Measurements from ENCODE around the gene FOXN4.

FOXN4 gene

DNA sequence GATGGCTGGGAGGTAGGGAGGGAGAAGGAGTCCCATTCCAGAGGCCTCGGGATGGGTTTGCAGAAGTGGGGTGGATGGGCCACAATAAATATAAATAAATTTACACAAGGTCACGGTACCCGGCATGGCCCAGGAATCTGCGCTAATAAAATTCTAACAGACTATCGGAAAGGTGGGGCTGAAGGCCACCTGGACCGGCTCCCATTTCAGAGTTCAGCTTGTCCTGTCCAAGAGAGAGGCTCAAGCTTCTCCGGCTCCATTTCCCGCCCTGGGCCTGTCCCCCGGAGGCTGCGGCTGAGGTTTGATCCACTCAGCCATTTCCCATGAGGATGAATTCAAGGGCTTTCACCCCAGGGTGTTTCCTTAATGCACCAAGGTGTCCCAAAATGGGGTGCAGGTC, 30.2 kb downstream of the FOXN4 start:
- no peak for DNase-seq

DNA sequence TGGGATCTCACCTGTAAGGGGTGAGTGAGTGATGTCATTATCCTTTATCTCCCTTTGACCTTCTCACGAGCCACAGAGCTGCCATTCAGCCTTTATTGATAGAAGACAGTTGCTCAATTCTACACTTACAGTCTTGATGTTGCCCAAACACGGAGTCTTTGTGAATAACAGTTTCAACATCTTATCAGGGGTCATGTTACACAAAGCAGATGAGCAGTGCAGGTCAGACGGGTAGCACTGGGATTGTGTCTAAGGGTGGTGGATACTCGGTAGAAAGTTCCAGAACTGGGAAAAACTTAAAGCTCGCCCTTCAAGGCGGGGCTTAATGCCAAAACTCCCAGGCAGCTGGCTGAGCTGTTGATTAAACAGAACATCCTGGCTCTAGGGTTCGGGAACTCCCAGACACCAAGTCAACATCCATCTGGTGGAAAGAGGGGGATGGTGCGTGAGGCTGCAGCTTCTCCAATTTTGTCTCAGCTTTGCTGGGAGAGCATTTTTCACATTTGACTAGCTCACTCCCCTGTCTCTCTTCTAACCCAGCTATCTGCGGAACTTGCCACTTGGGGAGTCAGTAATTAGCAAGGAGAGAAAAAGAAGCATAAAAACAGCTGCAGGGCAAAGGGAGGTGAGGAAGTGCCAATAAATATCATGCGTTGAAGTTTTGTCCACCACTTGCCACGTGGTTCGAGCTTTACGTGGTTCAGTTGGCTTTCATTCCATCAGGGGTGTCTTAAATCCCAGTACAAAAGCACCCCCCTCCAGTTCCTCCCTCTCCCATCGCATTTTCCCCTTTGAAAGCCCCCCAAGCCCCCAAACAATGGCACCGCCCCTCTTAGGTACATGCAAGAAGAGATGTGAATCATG, 31.0 kb downstream of the FOXN4 start:
- no peak for DNase-seq

DNA sequence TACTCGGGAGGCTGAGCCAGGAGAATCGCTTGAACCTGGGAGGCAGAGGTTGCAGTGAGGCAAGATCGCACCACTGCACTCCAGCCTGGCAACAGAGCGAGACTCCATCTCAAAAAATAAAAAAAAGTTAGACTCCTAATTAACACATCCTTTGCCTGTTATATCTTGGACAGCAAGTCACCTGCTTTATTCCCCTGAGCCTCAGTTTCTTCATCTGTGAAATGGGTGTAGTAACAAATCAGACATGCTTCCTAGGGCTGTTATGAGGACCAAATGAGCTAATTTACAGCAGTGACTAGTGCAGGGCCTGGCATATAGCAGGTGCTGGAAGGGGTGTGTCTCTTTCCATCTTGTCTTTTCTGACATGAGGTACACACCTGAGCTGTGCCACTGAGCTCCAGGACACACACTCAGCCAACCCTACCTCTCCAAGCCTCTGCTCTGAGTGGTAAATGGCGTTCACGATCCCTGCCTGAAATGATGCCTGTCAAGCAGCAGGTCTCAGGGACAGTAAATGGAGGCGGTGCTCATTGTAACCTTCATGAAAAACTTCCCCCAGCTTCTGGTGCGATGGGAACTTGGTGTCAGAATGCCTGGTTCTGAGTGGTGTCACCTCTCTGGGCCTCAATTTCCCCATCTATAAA, 31.7 kb downstream of the FOXN4 start:
- DNase-seq = no peak

DNA sequence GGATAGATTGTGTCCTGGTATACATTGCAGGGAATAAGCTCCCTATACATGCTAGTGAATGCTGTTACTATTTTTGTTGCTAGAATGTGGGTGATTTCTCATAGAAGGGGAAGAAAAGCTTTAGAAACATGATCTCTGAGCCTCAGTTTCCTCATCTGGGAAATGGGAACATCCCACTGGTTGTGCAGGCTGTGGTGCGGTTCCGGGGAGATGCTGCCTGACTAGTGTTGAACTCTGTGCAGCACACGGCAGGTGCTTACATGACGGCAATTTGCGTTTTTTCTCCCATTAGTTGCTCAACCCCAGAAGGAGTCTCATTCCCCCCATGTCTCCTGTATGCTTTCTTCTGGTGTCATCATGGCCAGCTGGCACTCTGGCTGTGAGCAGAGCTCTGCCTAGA, 32.9 kb downstream of the FOXN4 start:
- DNase-seq = no peak

DNA sequence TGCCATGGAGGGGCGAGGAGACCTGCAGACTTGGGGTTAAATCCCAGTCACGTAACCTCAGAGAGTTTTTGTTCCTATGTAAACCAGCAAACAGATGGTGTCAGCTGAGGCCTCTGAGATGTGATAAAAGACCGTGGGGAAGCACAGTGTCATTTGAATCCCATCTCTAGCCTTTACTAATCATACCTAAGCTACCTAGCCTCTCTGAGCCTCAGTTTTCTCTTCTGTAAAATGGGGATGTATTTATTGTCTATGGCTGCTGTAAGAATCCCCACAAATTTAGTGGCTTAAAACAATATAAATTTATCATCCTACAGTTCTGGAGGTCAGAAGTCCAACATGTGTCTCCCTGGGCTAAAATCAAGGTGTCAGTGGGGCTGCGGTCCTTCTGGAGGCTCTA, 33.9 kb downstream of the FOXN4 start:
- DNase-seq = no peak

DNA sequence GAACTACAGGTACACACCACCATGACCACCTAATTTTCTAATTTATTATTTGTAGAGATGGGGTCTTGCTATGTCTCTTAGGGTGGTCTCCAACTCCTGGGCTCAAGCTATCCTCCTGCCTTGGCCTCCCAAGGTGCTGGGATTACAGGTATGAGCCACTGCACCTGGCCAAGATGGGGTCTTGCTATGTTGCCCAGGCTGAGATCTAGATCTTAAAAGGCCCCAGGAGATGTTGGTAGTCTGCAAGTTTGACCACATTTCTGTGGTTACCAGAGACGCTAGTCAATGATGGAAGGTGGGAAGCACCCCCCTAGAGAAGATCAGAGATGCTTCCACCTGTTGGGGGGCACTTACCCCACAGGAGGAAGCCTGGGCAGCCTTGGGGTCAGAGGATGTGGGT, 34.7 kb downstream of the FOXN4 start:
- DNase-seq = no peak

DNA sequence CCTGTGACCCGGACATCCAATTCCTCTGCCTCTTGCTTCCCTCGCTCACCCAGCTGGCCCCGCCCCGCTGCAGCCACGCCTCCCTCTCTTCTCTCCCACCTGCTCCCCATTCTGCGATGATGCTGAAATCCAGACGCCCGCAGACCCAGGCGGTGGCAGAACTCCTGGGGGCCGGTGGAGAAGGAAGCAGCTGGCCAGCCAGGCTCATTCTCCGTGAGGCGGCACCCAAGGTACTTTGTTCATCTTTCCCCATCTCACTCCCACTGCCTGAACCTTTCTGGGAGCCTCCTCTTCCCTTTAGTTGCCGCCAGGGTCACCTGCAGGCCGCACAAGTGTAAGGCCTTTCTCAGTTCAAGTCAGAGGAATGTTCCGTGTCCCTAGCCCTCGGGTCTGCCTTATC, 35.7 kb downstream of the FOXN4 start:
- DNase-seq = no peak

DNA sequence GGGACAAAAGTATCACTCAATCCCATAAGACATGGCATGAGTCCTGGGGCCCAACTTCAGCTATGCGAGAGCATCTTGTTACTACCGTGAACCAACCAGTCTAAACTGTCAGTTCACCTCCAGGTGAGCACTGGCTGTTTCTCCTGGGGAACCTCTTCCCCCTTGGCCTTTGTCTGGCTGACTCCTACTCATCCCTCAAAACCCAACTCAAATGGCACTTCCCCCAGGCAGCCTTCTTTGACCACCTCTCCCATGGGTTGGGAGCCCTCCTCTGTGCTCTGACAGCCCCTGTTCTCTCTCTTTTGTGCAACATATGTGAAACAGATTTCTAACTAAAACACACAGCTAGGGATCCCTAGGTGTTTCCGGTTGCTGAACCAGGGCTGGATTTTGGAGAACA, 37.7 kb downstream of the FOXN4 start:
- no peak for DNase-seq

DNA sequence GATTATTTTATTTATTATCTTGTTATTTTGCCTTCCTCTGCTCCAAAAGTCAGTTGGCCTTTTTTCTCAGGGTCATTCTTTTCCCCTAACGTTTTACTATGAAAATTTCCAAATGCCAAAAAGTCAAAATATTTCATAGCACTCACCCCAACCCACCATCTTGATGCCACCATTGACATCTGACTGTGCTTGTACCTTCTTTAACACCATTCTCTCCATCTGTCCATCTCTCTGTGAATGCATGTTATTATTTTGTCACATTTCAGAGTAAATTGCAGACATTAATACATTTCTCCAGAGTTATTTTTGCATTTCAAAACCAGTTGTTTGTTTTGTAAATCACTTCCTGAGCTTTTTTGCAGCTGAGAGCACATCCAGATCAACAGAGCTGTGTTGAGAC, 38.6 kb downstream of the FOXN4 start:
- DNase-seq = no peak

DNA sequence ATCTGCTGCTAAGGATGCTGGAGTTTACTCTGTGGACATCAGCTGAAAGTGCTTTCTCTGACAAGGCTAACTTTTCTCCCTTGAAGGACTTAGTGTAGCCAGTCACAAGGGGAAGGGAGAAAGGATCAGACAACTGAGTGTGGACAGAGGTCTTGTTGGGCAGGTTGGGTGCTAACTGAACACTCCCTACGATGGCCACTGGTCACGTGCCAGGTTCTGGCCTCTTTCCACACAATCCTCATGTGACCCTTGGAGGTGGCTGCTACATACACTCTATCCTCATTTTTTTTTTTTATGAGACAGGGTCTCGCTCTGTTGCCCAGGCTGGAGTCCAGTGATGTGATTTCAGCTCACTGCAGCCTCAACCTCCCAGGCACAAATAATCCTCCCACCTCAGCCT, 39.7 kb downstream of the FOXN4 start:
- no peak for DNase-seq

DNA sequence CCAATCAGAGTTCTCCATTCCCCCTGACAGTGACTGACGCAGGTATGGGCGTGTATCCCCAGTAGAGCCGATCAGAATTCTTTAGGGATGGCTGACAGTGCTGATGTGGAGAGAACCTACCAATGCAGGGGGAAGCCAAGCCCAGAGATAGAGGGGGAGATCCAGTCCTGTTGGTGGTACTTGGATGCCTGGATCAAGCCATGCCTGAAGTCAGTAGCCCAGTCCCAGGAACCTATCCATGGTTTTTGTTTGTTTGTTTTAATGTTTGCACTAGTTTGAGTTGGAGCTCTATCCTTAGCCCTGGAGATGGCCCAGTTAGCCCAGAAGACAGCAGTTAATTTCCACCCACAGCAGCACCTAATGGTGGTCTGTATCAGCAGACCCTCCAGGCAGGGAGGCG, 40.2 kb downstream of the FOXN4 start:
- no peak for DNase-seq

DNA sequence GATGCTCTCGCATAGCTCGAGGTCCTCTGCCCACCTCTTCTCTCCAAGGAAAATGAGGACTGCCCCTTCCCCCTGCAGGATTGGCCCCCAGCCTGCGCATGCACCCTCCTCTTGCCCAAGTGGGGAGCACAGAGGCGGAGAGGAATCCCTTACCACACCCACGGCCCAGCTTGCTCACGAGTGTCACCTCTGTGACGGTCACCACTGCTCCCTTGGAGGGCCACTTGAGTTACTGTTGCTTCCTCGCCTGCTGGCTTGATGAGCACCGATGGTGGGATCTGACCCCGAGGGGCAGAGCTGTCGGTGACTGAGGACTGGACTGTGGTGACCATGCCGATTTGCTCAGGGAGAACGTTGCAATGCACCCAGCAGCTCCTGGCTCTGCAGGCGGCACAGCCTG, 41.7 kb downstream of the FOXN4 start:
- DNase-seq = no peak

DNA sequence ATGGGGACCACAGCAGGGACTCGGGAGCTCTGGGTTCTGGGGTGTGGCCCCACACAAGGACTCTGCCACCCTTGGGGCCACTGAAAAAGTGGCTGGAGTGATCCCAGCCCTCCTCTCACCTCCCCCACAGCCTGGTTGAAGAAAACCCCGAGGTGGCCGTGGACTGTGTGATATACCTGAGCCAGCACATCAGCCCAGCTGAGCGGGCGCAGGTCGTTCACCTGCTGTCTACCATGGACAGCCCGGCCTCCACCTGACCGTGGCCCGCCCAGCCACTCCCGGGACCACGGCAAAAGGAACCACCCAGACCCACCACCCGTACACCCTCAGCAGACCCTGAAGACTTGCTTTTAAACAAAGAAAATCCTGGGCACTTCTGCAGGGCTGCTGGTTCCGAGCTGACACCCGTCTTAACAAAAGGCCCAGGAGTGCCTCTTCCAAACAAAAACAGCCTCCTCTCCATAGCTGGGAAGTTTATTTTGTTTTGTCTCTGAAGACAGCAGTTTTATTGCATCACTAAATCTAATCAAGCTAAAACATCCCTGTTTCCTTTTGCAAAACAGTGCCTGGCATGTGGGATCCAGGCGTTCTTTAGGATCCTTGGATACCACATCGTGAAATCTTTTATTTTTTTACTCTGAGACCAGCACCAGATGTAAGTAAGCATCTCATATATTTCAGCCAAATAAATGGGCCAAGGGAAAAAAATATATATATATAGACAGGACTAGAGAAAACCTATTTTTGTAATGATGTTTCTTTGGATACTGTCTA, 42.8 kb downstream of the FOXN4 start:
- DNase-seq = no peak

DNA sequence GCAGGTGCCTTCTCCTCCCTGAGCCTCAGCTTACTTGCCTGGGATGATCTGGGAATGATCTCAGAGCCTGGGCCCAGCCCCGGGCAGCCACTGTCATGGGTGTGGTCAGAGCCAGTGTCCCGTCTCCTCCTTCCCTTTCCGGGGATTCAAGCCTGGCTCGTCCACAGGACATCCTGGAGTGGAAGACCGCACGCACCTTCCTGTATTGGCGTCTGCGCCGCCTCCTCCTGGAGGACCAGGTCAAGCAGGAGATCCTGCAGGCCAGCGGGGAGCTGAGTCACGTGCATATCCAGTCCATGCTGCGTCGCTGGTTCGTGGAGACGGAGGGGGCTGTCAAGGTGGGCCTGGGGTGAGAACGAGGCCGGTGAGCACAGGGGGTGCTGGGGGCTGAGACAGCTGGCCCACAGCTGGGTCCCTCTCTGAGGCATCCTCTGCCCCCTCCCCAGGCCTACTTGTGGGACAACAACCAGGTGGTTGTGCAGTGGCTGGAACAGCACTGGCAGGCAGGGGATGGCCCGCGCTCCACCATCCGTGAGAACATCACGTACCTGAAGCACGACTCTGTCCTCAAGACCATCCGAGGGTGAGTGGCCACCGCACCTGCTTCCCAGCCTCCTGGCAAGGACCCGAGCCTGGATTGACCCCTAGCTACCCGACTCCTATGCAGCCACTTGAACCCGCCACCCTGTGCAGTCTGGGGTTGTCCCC, 44.0 kb downstream of the FOXN4 start:
- DNase-seq = no peak

DNA sequence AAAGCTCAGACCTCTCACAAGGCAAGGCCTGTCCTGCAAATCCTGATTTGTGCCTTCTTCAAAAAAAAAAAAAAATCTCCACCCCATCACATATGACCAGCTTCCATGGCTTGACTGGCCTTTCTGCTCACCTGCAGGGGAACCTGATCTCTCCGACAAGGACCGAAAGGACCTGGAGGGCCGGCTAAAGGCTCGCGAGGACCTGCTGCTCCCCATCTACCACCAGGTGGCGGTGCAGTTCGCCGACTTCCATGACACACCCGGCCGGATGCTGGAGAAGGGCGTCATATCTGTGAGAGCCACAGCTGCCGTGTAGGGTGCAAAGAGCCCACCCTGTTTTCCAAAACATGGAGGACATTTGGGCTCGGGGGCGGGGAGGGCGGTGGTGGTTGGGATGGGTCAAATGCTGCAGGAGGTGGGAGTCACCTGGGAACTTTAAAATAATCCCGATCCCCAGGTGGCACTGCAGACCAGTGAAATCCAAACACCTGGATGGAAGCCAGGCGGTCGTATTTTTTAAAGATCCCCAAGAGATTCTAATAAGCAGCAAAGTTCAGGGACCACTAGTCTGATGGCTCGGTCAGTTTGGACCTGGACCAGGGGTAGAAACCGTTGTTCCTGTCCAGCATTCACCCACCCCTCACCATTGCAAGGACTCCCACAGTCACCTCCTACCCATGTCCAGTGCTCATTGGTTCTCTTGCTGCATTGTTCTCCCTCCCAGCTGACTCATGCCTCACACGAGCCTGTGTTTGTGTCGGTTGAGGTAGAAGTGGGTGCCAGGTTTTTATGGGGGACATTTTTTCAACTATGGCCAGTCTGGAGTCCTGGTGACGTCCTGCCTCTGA, 44.8 kb downstream of the FOXN4 start:
- DNase-seq = no peak

DNA sequence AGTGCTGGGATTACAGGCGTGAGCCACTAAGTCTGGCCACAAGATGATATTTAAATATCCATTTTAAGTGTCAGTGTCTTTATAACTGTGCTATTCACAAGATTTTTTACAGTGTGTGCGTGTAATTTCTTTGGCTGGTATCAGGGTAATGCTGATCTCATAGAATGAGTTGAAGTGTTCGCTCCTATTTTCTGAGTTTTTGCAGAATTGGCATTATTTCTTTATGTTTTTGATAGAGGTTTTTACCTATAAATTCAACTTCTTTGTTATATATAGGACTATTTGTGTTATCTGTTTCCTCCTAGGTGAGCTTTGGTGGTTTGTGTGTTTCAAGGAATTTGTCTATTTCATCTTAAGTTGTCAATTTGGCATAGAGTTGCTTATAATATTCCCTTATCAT, 45.6 kb downstream of the FOXN4 start:
- DNase-seq = no peak

DNA sequence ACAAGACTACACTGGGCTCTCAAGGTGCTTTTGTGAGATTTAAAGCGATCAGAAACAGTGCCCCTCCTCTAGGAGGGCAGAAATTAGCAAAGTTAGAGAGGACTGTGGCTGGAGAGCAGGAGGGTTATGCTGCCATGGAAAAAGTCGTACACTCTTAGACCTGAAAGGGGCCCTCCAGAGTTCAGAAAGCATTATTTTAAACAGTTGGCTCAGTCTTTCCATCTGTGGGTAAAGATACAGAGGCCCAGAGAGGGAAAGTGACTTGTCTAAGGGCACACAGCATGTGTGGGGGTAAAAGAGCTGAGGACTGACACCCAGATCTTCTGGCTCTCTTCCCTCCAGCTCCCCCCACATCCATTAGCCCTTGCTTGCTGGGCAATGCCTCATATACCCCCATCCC, 47.1 kb downstream of the FOXN4 start:
- DNase-seq = no peak

DNA sequence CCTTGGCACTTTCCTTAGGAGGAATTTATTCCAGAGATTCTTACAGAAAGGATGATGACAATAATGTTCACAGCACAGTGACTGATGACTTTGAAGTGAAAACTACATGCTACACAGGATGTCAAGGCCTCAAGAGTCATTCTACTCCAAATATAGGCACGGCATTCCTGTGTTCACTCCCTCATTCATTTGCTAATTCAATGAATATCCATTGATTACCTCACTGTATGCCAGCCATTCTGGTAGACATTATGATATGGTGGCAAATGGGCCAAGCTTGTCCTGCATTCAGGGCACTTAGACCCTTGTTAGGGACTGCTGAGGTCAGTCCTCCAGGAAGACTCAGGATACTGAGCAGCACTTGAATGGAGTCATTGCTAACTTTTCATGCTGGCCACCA, 48.0 kb downstream of the FOXN4 start:
- DNase-seq = no peak

DNA sequence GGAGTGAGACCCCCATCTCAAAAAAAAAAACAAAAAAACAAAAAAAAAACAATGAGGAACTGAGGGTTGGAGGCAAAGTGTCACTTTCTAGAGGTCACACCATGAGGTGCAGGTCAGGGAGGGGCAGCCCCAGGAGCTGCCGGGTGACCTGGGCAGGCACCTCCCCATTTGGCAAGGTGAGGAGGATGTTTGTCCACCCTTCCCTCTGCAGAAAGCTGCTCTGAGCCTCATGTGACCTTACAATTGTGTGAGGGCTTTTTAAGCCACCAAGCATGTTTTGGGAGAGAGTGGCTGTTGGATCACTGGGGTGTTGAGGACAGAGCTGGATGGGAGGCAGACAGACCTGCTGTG, 49.6 kb downstream of the FOXN4 start:
- DNase-seq = no peak

DNA sequence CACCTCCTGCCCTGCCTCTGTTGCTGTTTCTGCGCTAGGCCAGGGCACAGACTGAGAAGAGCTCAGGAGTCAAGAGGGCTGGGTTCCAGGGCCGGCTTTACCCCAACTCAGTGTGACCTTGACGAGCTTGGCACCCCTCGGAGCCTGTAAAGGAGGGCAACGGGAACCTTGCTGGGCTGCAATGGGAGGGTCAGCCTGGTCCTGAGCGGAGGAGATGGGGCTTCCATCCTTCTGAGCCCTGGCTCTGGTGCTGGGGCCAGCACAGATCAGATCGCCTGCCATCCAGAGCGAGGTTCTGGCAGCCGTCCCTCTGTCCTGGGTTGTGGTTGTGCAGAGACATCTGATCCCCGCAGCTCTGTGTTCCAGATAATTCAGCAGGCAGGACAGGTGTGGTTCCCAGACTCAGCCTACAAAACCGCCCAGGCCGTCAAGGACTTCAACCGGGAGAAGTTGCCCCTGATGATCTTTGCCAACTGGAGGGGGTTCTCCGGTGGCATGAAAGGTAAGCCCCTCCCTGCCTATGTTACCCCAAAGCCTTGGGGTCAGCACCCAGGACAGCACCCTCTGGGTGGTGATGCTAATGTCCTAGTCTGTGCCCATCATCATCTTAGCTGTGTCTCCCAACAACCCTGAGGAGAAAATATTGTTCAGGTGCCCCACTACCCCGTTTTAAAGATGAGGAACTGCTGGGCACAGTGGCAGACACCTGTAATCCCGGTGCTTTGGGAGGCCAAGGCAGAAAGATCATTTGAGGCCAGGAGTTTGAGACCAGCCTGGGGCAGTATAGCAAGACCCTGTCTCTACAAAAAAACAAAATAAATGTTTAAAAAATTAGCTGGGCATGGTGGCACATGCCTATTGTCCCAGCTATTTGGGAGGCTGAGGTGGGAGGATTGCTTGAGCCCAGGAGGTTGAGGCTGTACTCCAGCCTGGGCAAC, 50.2 kb downstream of the FOXN4 start:
- DNase-seq = no peak

DNA sequence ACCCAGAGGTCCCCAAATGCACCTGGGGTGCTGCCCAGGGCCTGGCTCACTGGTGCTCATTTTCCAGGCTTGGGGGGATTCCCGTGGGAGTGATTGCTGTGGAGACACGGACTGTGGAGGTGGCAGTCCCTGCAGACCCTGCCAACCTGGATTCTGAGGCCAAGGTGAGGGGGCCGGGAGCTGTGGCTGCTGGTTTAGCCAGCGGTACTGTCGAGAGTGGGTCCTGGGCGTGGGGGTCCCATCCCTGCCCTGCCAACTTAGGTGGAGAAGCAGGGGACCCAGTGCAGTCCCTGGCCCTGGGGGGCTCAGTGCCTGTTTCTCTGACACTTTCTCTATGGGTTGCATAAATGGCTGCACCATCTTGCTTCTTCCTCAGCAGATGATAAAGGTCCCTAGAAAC, 50.9 kb downstream of the FOXN4 start:
- no peak for DNase-seq
